A673 (cell line): ENCODE measurements around the gene SNRPD2.

Experiments used
- EZH2 ChIP-seq: fragments of 200-600 bp; sonication (generic); IDR thresholded peaks from 2 replicates; pipeline ENCODE4 v1.6.1; 2017; ENCODE audit warnings: borderline replicate concordance, low read depth, mild to moderate bottlenecking, mixed read lengths, antibody characterized with exemption, low read length; ENCODE audit not compliant: poor library complexity, severe bottlenecking
- TF ChIP-seq, protein P1 (sequence below): fragments of 300-800, 200-600 bp; sonication (generic); conservative IDR thresholded peaks from 2 replicates; pipeline ENCODE4 v1.5.1; 2017; ENCODE audit warnings: low read depth, mild to moderate bottlenecking, antibody characterized with exemption, low read length, moderate library complexity, mixed read lengths

DNA sequence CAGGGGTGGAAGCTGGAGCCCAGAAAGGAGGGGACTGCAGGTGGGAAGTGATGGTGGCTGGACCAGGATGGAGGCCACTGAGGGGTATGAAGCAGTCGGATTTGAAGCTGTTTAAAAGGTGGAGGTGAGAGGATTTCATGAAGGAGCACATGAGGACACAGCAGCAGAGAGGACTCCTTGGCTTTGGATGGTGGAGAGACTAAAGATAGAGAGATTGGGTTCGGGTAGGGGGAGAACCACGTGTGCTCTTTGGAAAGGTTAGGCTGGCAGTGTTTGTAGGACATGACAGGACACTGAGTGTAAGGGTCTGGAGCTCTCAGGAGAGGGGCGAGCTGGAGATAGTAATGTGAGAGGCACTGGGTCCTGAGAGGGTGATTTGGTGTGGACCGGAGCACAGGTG is 8.8 kb downstream of the SNRPD2 start:
- no peak for TF ChIP-seq EZH2
- TF ChIP-seq, protein P1, sequence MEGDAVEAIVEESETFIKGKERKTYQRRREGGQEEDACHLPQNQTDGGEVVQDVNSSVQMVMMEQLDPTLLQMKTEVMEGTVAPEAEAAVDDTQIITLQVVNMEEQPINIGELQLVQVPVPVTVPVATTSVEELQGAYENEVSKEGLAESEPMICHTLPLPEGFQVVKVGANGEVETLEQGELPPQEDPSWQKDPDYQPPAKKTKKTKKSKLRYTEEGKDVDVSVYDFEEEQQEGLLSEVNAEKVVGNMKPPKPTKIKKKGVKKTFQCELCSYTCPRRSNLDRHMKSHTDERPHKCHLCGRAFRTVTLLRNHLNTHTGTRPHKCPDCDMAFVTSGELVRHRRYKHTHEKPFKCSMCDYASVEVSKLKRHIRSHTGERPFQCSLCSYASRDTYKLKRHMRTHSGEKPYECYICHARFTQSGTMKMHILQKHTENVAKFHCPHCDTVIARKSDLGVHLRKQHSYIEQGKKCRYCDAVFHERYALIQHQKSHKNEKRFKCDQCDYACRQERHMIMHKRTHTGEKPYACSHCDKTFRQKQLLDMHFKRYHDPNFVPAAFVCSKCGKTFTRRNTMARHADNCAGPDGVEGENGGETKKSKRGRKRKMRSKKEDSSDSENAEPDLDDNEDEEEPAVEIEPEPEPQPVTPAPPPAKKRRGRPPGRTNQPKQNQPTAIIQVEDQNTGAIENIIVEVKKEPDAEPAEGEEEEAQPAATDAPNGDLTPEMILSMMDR, result no peak
